Osteocyte (in vitro differentiated cells): ENCODE data around the gene ATP6V0A4. TPM values are rescaled to one million over a fixed set of nuclear protein-coding genes. Genes with fewer than 3 reads are reported as not detected.
"Not testable (repeated sequence)": the region's sequence is repeated elsewhere in the genome, so short reads cannot be mapped to it uniquely, and the experiment has no call there.

Experiments
- DNase-seq: peaks from one replicate; pipeline ENCODE4 v3.0.0; 2021; ENCODE audit warnings: mixed read lengths; ENCODE audit not compliant: unreplicated experiment; ENCODE audit errors: extremely low spot score
- H3K27ac Mint-ChIP-seq: one replicate; pipeline ENCODE4 v1.8.0; 2021; ENCODE audit warnings: mild to moderate bottlenecking, mixed read lengths; ENCODE audit not compliant: unreplicated experiment
- H3K27me3 Mint-ChIP-seq: one replicate; pipeline ENCODE4 v1.8.0; 2021; ENCODE audit warnings: mixed read lengths; ENCODE audit not compliant: unreplicated experiment
- H3K36me3 Mint-ChIP-seq: one replicate; pipeline ENCODE4 v1.8.0; 2021; ENCODE audit warnings: mixed read lengths; ENCODE audit not compliant: unreplicated experiment
- H3K4me1 Mint-ChIP-seq: one replicate; pipeline ENCODE4 v1.8.0; 2021; ENCODE audit warnings: mixed read lengths; ENCODE audit not compliant: unreplicated experiment
- H3K4me3 Mint-ChIP-seq: one replicate; pipeline ENCODE4 v1.8.0; 2021; ENCODE audit warnings: mild to moderate bottlenecking, moderate library complexity, mixed read lengths; ENCODE audit not compliant: unreplicated experiment
- H3K9me3 Mint-ChIP-seq: one replicate; pipeline ENCODE4 v1.8.0; 2021; ENCODE audit warnings: mixed read lengths; ENCODE audit not compliant: unreplicated experiment
- total RNA-seq: library from RNA; stranded (reverse); gene quantifications from 2 replicates; pipeline ENCODE4 v1.2.1, GENCODE V29; 2021
- TF ChIP-seq, protein P1 (sequence below): fragments of 200-600 bp; sonication (generic); IDR thresholded peaks from 2 replicates; pipeline ENCODE4 v1.5.0; 2021; ENCODE audit warnings: antibody characterized with exemption, mild to moderate bottlenecking, moderate library complexity

ATP6V0A4 gene
- total RNA-seq, 1 donor from 2014 or later = 0.64 TPM

DNA sequence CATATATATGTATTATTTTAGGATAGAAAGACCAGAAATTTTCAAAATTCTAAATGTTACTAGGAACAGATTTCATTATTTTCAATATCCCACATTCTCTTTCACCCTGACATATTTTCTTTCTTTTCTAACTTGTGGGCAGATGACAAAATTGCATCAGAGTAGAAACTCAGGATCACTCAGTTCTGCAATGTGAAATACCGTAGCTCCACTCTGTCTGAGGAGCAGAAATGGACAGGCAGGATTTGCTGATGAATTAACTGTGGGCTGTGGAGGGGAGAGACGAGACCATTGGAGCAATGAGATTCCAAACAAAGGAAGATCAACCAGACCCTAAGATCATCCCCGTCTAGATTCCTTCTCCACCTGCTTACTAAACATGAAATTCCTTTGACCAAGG lies 59.9 kb downstream of the ATP6V0A4 start:
- TF ChIP-seq, protein P1, sequence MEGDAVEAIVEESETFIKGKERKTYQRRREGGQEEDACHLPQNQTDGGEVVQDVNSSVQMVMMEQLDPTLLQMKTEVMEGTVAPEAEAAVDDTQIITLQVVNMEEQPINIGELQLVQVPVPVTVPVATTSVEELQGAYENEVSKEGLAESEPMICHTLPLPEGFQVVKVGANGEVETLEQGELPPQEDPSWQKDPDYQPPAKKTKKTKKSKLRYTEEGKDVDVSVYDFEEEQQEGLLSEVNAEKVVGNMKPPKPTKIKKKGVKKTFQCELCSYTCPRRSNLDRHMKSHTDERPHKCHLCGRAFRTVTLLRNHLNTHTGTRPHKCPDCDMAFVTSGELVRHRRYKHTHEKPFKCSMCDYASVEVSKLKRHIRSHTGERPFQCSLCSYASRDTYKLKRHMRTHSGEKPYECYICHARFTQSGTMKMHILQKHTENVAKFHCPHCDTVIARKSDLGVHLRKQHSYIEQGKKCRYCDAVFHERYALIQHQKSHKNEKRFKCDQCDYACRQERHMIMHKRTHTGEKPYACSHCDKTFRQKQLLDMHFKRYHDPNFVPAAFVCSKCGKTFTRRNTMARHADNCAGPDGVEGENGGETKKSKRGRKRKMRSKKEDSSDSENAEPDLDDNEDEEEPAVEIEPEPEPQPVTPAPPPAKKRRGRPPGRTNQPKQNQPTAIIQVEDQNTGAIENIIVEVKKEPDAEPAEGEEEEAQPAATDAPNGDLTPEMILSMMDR = no peak
- Mint-ChIP-seq H3K9me3 (no peaks in the 10 kb centered on the region), H3K27me3 (peaks cover 2% of the 10 kb centered on the region), H3K4me3 (no peak overlapping the region), H3K4me1 (peaks cover 11% of the 10 kb centered on the region), H3K36me3 (no peaks in the 10 kb centered on the region), H3K27ac (peak overlapping the region; percentile 36)
- DNase-seq = no peak

DNA sequence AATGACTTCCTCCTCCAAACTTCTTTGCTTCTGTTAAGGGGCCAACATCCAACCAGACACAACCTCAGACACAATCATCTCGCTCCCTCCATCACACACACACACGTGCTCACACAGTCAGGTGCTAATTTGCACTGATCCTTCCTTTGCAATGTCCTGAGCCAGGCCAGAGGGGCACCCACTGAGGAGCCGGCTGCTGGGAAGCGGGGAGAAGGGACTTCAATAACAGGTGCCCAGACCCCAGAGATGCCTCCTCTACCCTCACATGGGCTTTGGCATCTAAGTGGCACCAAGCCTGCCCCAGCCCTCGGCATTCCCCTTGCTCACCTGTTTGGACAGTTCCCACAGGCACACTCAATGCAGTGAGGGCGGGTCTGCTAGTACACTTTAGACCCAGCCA lies 62.6 kb downstream of the ATP6V0A4 start:
- Mint-ChIP-seq H3K4me1 (peaks cover 11% of the 10 kb centered on the region), H3K27ac (no peak overlapping the region), H3K4me3 (no peak overlapping the region), H3K9me3 (no peaks in the 10 kb centered on the region), H3K27me3 (peaks cover 2% of the 10 kb centered on the region), H3K36me3 (no peaks in the 10 kb centered on the region)
- DNase-seq = no peak
- TF ChIP-seq, protein P1 = no peak

DNA sequence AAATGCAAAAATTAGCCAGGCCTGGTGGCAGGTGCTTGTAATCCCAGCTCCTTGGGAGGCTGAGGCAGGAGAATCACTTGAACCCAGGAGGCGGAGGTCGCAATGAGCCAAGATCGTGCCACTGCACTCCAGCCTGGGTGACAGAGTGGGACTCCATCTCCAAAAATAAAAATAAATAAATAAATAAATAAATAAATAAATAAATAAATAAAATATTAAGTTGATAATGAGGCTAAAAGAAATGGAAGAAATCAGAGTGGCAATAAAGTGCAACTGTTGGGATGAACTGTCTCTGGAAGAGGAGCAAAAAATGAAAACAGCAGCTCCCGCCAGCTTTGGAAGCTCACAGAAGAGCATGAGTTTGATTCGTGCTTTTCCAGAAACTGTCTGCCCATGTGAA lies 66.3 kb downstream of the ATP6V0A4 start:
- H3K27me3 Mint-ChIP-seq, H3K27ac Mint-ChIP-seq, H3K36me3 Mint-ChIP-seq, DNase-seq, H3K4me3 Mint-ChIP-seq, H3K9me3 Mint-ChIP-seq, H3K4me1 Mint-ChIP-seq: not testable (repeated sequence)

DNA sequence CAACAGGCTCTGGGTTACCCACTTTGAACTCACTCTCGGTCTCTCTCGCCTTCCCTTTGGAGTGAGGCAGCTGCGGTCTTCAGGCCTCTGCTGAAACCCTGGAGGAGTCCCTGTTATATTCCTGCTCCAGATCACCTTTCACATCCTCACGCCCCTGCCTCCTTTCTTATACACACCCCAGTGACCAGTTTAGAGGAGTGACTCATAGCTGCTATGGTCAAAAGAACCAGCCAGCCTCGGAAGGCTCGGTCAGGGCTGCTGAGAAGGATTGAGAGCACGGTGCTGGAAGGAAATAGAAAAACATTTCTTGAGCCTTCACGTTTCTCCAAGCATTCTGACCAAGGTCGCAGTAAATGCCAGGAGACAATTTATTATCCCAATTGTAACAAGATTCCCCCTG lies 68.6 kb downstream of the ATP6V0A4 start:
- TF ChIP-seq, protein P1 = no peak
- no peaks in the 10 kb centered on the region for H3K9me3 Mint-ChIP-seq
- no peaks in the 10 kb centered on the region for H3K4me1 Mint-ChIP-seq
- no peak overlapping the region for H3K4me3 Mint-ChIP-seq
- DNase-seq = no peak
- no peak overlapping the region for H3K27ac Mint-ChIP-seq
- H3K27me3 Mint-ChIP-seq = peaks cover 2% of the 10 kb centered on the region
- no peaks in the 10 kb centered on the region for H3K36me3 Mint-ChIP-seq

DNA sequence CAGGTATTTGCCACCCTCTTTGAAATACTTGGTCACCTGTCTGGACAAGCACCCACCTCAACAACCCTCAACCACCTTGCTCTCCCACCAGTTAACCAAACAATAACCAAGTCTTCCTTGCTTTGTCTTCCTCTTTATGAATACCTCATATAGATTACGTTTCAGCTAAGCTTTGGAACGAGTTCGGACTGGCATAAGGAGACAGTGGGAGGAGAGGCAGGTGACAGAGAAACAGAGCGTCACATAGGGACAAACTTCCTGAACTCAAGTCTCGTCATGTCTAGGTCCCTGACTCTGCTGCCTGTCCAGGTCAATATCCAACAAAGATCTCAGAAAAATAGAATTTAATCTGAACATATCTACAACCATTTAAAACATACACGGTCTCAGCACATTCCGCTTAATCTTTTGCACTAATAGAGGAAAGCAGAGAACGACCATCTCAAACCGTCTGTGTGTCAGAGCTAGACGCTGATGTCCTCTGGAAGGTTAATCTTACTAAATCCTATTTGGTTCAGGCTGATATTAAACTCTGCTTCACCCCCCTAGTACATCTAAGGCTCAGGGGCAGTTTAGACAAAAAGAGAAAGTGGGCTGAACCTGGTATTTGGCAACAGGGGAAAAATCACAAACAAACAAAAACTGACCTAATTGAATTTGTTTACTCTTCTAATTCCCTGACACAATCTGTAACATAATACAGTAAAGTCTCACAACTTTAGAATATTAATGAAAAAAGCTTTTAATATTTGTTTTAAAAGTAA lies 70.5 kb downstream of the ATP6V0A4 start:
- no peak for DNase-seq
- no peaks in the 10 kb centered on the region for H3K9me3 Mint-ChIP-seq
- H3K27ac Mint-ChIP-seq = no peak overlapping the region

More for the DNA sequence above, 70.5 kb downstream of the ATP6V0A4 start:
- no peaks in the 10 kb centered on the region for H3K4me1 Mint-ChIP-seq
- peaks cover 2% of the 10 kb centered on the region for H3K27me3 Mint-ChIP-seq
- H3K36me3 Mint-ChIP-seq = no peaks in the 10 kb centered on the region
- TF ChIP-seq, protein P1 = no peak
- no peak overlapping the region for H3K4me3 Mint-ChIP-seq
